D721Med (cell line): ENCODE results near the gene FNBP1L.
"Not testable (repeated sequence)": the region's sequence is repeated elsewhere in the genome, so short reads cannot be mapped to it uniquely, and the experiment has no call there.

Experiments used
- DNase-seq: peaks from one replicate; pipeline ENCODE4 v3.0.0; 2011; ENCODE audit warnings: low spot score; ENCODE audit not compliant: insufficient read length
- FAIRE-seq: peaks from 2 replicates; lab custom pipeline; 2011; peaks lifted over from hg19 to GRCh38; lab: Jason Lieb, UNC
- CTCF ChIP-seq: IDR thresholded peaks from 2 replicates; pipeline ENCODE4 v1.5.1; 2012; ENCODE audit warnings: mild to moderate bottlenecking, control low read depth; ENCODE audit not compliant: insufficient read depth; ENCODE audit errors: missing control alignments

Gene FNBP1L

GRCh38 chr1:93537924-93538323, 90.0 kb downstream of the FNBP1L start:
- FAIRE-seq = no peak
- TF ChIP-seq CTCF = no peak

GRCh38 chr1:93541045-93541444, 93.1 kb downstream of the FNBP1L start:
- DNase-seq (no peak), FAIRE-seq (no peak)
- no peak for TF ChIP-seq CTCF

More at GRCh38 chr1:93537924-93538323, 90.0 kb downstream of the FNBP1L start:
- no peak for DNase-seq

GRCh38 chr1:93542398-93542797, 94.5 kb downstream of the FNBP1L start:
- FAIRE-seq (no peak), DNase-seq (no peak)
- TF ChIP-seq CTCF = no peak

- TF ChIP-seq CTCF = no peak
- DNase-seq = no peak
- FAIRE-seq = no peak
Observed at GRCh38 chr1:93546162-93546863, 98.4 kb downstream of the FNBP1L start.

- no peak for TF ChIP-seq CTCF
- DNase-seq (no peak), FAIRE-seq (no peak)
Observed at GRCh38 chr1:93549131-93549530, 101.2 kb downstream of the FNBP1L start.

GRCh38 chr1:93549811-93550210, 101.9 kb downstream of the FNBP1L start:
- DNase-seq (no peak), FAIRE-seq (no peak)
- no peak for TF ChIP-seq CTCF

GRCh38 chr1:93552741-93553455, 105.0 kb downstream of the FNBP1L start:
- FAIRE-seq (peak; percentile 48), DNase-seq (no peak)
- no peak for TF ChIP-seq CTCF

- DNase-seq = not testable (repeated sequence)
- FAIRE-seq = peak; percentile 78
Observed at GRCh38 chr1:93553886-93554490, 106.1 kb downstream of the FNBP1L start.
